HepG2 (cell line): Measurements from ENCODE around the gene MVP. TPM values are rescaled to one million over a fixed set of nuclear protein-coding genes. Genes with fewer than 3 reads are reported as not detected.

Experiments used
- AKAP8 ChIP-seq: sonication (generic); formaldehyde crosslinking; IDR thresholded peaks from 2 replicates; pipeline ENCODE4 v1.5.1; 2020; ENCODE audit warnings: mild to moderate bottlenecking, missing genetic modification reagents
- CCDC6 ChIP-seq: sonication (generic); formaldehyde crosslinking; IDR thresholded peaks from 2 replicates; pipeline ENCODE4 v1.8.1; 2022; ENCODE audit warnings: mild to moderate bottlenecking, missing genetic modification reagents, moderate library complexity
- CREM ChIP-seq, 2 experiments: sonication (generic) in 1 of 2; formaldehyde crosslinking in 1 of 2; IDR thresholded peaks; 2 replicates each; pipeline versions ENCODE4 v1.4.0 to v1.6.1; 2016 to 2020; ENCODE audit warnings: antibody characterized with exemption in 1 of 2, mild to moderate bottlenecking in 1 of 2, missing genetic modification reagents in 1 of 2
- DNMT1 ChIP-seq: sonication (generic); formaldehyde crosslinking; IDR thresholded peaks from 2 replicates; pipeline ENCODE4 v1.5.1; 2020; ENCODE audit warnings: mild to moderate bottlenecking, missing genetic modification reagents
- DNMT3B ChIP-seq: conservative IDR thresholded peaks from 2 replicates; pipeline ENCODE4 v1.6.1; 2016; ENCODE audit warnings: missing biosample characterization, control low read depth
- ESRRA ChIP-seq: sonication (generic); formaldehyde crosslinking; IDR thresholded peaks from 2 replicates; pipeline ENCODE4 v1.5.1; 2020; ENCODE audit warnings: mild to moderate bottlenecking, low read depth, missing genetic modification reagents
- FOXO1 ChIP-seq: sonication (generic); formaldehyde crosslinking; IDR thresholded peaks from 2 replicates; pipeline ENCODE4 v1.4.0; 2020; ENCODE audit warnings: missing genetic modification reagents
- GATAD1 ChIP-seq: IDR thresholded peaks from 2 replicates; pipeline ENCODE4 v1.6.1; 2016; ENCODE audit warnings: missing genetic modification reagents, missing compliant biosample characterization
- GLI4 ChIP-seq: sonication (generic); formaldehyde crosslinking; IDR thresholded peaks from 2 replicates; pipeline ENCODE4 v1.5.1; 2020; ENCODE audit warnings: missing genetic modification reagents, mild to moderate bottlenecking, moderate library complexity, borderline replicate concordance
- IRF9 ChIP-seq: sonication (generic); formaldehyde crosslinking; IDR thresholded peaks from 2 replicates; pipeline ENCODE4 v1.8.0; 2022; ENCODE audit warnings: missing genetic modification reagents, mild to moderate bottlenecking, borderline replicate concordance
- KLF15 ChIP-seq: sonication (generic); formaldehyde crosslinking; IDR thresholded peaks from 2 replicates; pipeline ENCODE4 v1.8.1; 2023; ENCODE audit warnings: borderline replicate concordance, mild to moderate bottlenecking, inconsistent platforms, missing genetic modification reagents, mixed read lengths
- MEF2D ChIP-seq: sonication (generic); formaldehyde crosslinking; IDR thresholded peaks from 2 replicates; pipeline ENCODE4 v1.5.1; 2020; ENCODE audit warnings: mild to moderate bottlenecking, missing genetic modification reagents
- SAP130 ChIP-seq: IDR thresholded peaks from 2 replicates; pipeline ENCODE4 v1.6.1; 2016; ENCODE audit warnings: low read depth
- SP1 ChIP-seq, 2 experiments: fragments of 450-650 bp in 1 of 2; sonication (generic) in 1 of 2; formaldehyde crosslinking in 1 of 2; IDR thresholded peaks; 2 replicates each; pipeline versions ENCODE4 v1.4.0 to v1.6.1; 2016 to 2020; ENCODE audit warnings: missing genetic modification reagents in 1 of 2
- TARDBP ChIP-seq: sonication (generic); formaldehyde crosslinking; IDR thresholded peaks from 2 replicates; pipeline ENCODE4 v1.8.0; 2022; ENCODE audit warnings: mild to moderate bottlenecking, missing genetic modification reagents
- TBP ChIP-seq: sonication (generic); formaldehyde crosslinking; IDR thresholded peaks from 2 replicates; pipeline ENCODE4 v1.5.0; 2020; ENCODE audit warnings: missing genetic modification reagents
- WIZ ChIP-seq: sonication (generic); formaldehyde crosslinking; IDR thresholded peaks from 2 replicates; pipeline ENCODE4 v1.5.1; 2020; ENCODE audit warnings: mild to moderate bottlenecking, missing genetic modification reagents
- ZBTB38 ChIP-seq: sonication (generic); formaldehyde crosslinking; IDR thresholded peaks from 2 replicates; pipeline ENCODE4 v1.5.1; 2020; ENCODE audit warnings: mild to moderate bottlenecking, missing genetic modification reagents
- ZC3H4 ChIP-seq: sonication (generic); formaldehyde crosslinking; IDR thresholded peaks from 2 replicates; pipeline ENCODE4 v1.4.0; 2020; ENCODE audit warnings: missing genetic modification reagents, borderline replicate concordance
- ZFP37 ChIP-seq: sonication (generic); formaldehyde crosslinking; IDR thresholded peaks from 2 replicates; pipeline ENCODE4 v1.4.0; 2020; ENCODE audit warnings: missing genetic modification reagents, borderline replicate concordance
- ZNF18 ChIP-seq: sonication (generic); formaldehyde crosslinking; IDR thresholded peaks from 2 replicates; pipeline ENCODE4 v1.8.0; 2022; ENCODE audit warnings: mild to moderate bottlenecking, missing genetic modification reagents; ENCODE audit not compliant: insufficient replicate concordance
- ZNF282 ChIP-seq: fragments of 450-650 bp; IDR thresholded peaks from 2 replicates; pipeline ENCODE4 v1.6.1; 2018; ENCODE audit not compliant: partially characterized antibody
- ZNF558 ChIP-seq: sonication (generic); formaldehyde crosslinking; IDR thresholded peaks from 2 replicates; pipeline ENCODE4 v1.9.0; 2022; ENCODE audit warnings: mild to moderate bottlenecking, missing genetic modification reagents, borderline replicate concordance
- ZNF660 ChIP-seq: sonication (generic); formaldehyde crosslinking; IDR thresholded peaks from 2 replicates; pipeline ENCODE4 v1.5.1; 2020; ENCODE audit warnings: mild to moderate bottlenecking, low read depth, missing genetic modification reagents, borderline replicate concordance
- ZNF691 ChIP-seq: sonication (generic); formaldehyde crosslinking; IDR thresholded peaks from 2 replicates; pipeline ENCODE4 v1.4.0; 2020; ENCODE audit warnings: missing genetic modification reagents, low read depth, mild to moderate bottlenecking, borderline replicate concordance
- ZNF766 ChIP-seq: sonication (generic); formaldehyde crosslinking; IDR thresholded peaks from 2 replicates; pipeline ENCODE4 v1.5.0; 2020; ENCODE audit warnings: missing genetic modification reagents, borderline replicate concordance
- ZNF788 ChIP-seq: sonication (generic); formaldehyde crosslinking; IDR thresholded peaks from 2 replicates; pipeline ENCODE4 v1.5.0; 2020; ENCODE audit warnings: mild to moderate bottlenecking, missing genetic modification reagents, borderline replicate concordance
- polyA plus RNA-seq, 8 experiments: library from polyadenylated mRNA; depleted of rRNA in 3 of 8; stranded (reverse) in 7 of 8; unstranded in 1 of 8; fragments of >200 nt; fragmentation: Illumina TruSeq in 4 of 8; extraction: Trizol in 4 of 8; gene quantifications; 2 replicates each; pipeline versions ENCODE4 v1.2.1 to v1.2.3, GENCODE V29; 2011 to 2016; ENCODE audit warnings: low read depth in 4 of 8, missing spikeins in 1 of 8, mixed read lengths in 1 of 8; ENCODE audit not compliant: insufficient read depth in 1 of 8
- total RNA-seq, 5 experiments: library from RNA; depleted of rRNA; stranded (reverse); fragments of >200 nt; fragmentation: Illumina TruSeq; extraction: Trizol; gene quantifications; 2 replicates each; pipeline ENCODE4 v1.2.3, GENCODE V29; 2016; ENCODE audit warnings: low read depth in 1 of 5

MVP gene
- total and polyA plus RNA-seq, 2 of the 13 experiments (the other 11 are each of a cell fraction or from before 2014, with no cell fraction given): 22.9 to 43.5 TPM

GRCh38 chr16:29804020-29804419 is 16.2 kb upstream of the MVP start (continued):
- no peak for TF ChIP-seq ZNF766 (CRISPR knock-in tag)
- no peak for TF ChIP-seq SP1 (IDR thresholded peaks at IDR 0.05)
- no peak for TF ChIP-seq SP1 (CRISPR knock-in tag; IDR thresholded peaks at IDR 0.05)
- no peak for TF ChIP-seq ZNF18
- TF ChIP-seq ZBTB38: 0 out of 2 replicates have a peak, but pooled peaks have one; percentile 23
- peak; percentile 20; the same call in 1 of the 2 replicates for TF ChIP-seq IRF9 (CRISPR knock-in tag)
- TF ChIP-seq ZFP37 (CRISPR knock-in tag): no peak
- TF ChIP-seq CCDC6: no peak
- TF ChIP-seq ZNF660 (CRISPR knock-in tag): no peak
- no peak for TF ChIP-seq GLI4 (CRISPR knock-in tag)
- peak; percentile 59; the same call in 1 of the 2 replicates for TF ChIP-seq ZC3H4 (CRISPR knock-in tag)
- TF ChIP-seq TARDBP (CRISPR knock-in tag): no peak
- no peak for TF ChIP-seq GATAD1
- 0 out of 2 replicates have a peak, but pooled peaks have one; percentile 42 for TF ChIP-seq DNMT1
- peak; percentile 59; the same call in 1 of the 2 replicates for TF ChIP-seq WIZ (CRISPR knock-in tag)
- TF ChIP-seq AKAP8 (CRISPR knock-in tag): peak; percentile 18; the same call in 1 of the 2 replicates
- TF ChIP-seq TBP (CRISPR knock-in tag): no peak
- no peak for TF ChIP-seq FOXO1 (CRISPR knock-in tag)
- TF ChIP-seq DNMT3B (CRISPR knock-in tag): no peak
- no peak for TF ChIP-seq SAP130 (CRISPR knock-in tag)
- TF ChIP-seq ZNF788 (CRISPR knock-in tag): no peak
- no peak for TF ChIP-seq ZNF558 (CRISPR knock-in tag)
- no peak for TF ChIP-seq KLF15 (CRISPR knock-in tag)
- TF ChIP-seq ESRRA (CRISPR knock-in tag): no peak
- no peak for TF ChIP-seq ZNF691 (CRISPR knock-in tag)
- no peak for TF ChIP-seq ZNF282
- TF ChIP-seq CREM (IDR thresholded peaks at IDR 0.05): no peak
- TF ChIP-seq CREM (CRISPR knock-in tag; IDR thresholded peaks at IDR 0.05): no peak
- no peak for TF ChIP-seq MEF2D (CRISPR knock-in tag)
- TF ChIP-seq, all 625 proteins: peak for 7
